SK-N-SH (cell line): ENCODE results near the gene GRK1. TPM values are rescaled to one million over a fixed set of nuclear protein-coding genes. Genes with fewer than 3 reads are reported as not detected.

Experiments
- CTCF ChIA-PET: fragments of 300-600, 350-600 bp; formaldehyde crosslinking; extraction: SDS; loops from one replicate; lab custom pipeline; 2021; lab: Yijun Ruan, JAX
- POLR2A ChIA-PET: fragments of 350-600 bp; sonication (Branson Sonifier 250); formaldehyde crosslinking; extraction: SDS; loops from one replicate; lab custom pipeline; 2020; ENCODE audit warnings: antibody characterized with exemption, inconsistent platforms; lab: Yijun Ruan, JAX
- DNase-seq: peaks from one replicate; pipeline ENCODE4 v3.0.0; 2012
- H2AFZ ChIP-seq: fragments of 200-600 bp; sonication (generic); 2 replicates; pipeline ENCODE4 v1.8.1; 2016; ENCODE audit warnings: antibody characterized with exemption, mild to moderate bottlenecking, low read depth
- H3F3A ChIP-seq: fragments of 200-600 bp; sonication (generic); replicated peaks from 2 replicates; pipeline ENCODE3; 2016; ENCODE audit warnings: antibody characterized with exemption, mild to moderate bottlenecking; ENCODE audit not compliant: insufficient read depth
- H3K27ac ChIP-seq, 2 experiments: fragments of 200-500 bp in 1 of 2; fragments of 200-600 bp in 1 of 2; sonication (Bioruptor generic) in 1 of 2; sonication (generic), shearing (Covaris generic) in 1 of 2; 2 replicates each; pipeline versions ENCODE4 v1.5.1 to v1.6.1; 2014 to 2016; ENCODE audit warnings: low read depth in 2 of 2, inconsistent platforms in 1 of 2, low read length in 1 of 2, mild to moderate bottlenecking in 1 of 2, mixed read lengths in 1 of 2
- H3K27me3 ChIP-seq: fragments of 200-600 bp; sonication (generic), shearing (Covaris generic); 2 replicates; pipeline ENCODE4 v1.6.1; 2016; ENCODE audit warnings: mixed run types; ENCODE audit not compliant: insufficient read depth
- H3K36me3 ChIP-seq, 2 experiments: fragments of 200-500 bp in 1 of 2; fragments of 200-600 bp in 1 of 2; sonication (Bioruptor generic) in 1 of 2; sonication (generic) in 1 of 2; replicated peaks in 1 of 2; 2 replicates each; pipeline versions ENCODE3 to v1.5.1; 2014 to 2016; ENCODE audit warnings: low read length in 1 of 2, mild to moderate bottlenecking in 1 of 2; ENCODE audit not compliant: insufficient read depth in 2 of 2, control insufficient read depth in 1 of 2
- H3K4me1 ChIP-seq, 2 experiments: fragments of 200-500 bp in 1 of 2; fragments of 200-600 bp in 1 of 2; sonication (Bioruptor generic) in 1 of 2; sonication (generic), shearing (Covaris generic) in 1 of 2; 2 replicates each; pipeline versions ENCODE4 v1.5.1 to v1.6.1; 2014 to 2016; ENCODE audit warnings: low read depth in 1 of 2, low read length in 1 of 2, mixed run types in 1 of 2; ENCODE audit not compliant: insufficient read depth in 2 of 2, control insufficient read depth in 1 of 2
- H3K4me2 ChIP-seq: fragments of 200-600 bp; sonication (generic), shearing (Covaris generic); 2 replicates; pipeline ENCODE4 v1.6.1; 2017; ENCODE audit warnings: mixed run types
- H3K4me3 ChIP-seq, 2 experiments: fragments of 200-500 bp in 1 of 2; fragments of 200-600 bp in 1 of 2; sonication (Bioruptor generic) in 1 of 2; sonication (generic), shearing (Covaris generic) in 1 of 2; 2 replicates each; pipeline versions ENCODE4 v1.5.1 to v1.8.1; 2014 to 2016; ENCODE audit warnings: low read depth in 2 of 2, inconsistent platforms in 1 of 2, low read length in 1 of 2, mild to moderate bottlenecking in 1 of 2, mixed read lengths in 1 of 2, moderate library complexity in 1 of 2
- H3K79me2 ChIP-seq: fragments of 200-600 bp; sonication (generic); 2 replicates; pipeline ENCODE4 v1.8.1; 2017; ENCODE audit warnings: mild to moderate bottlenecking; ENCODE audit not compliant: insufficient read depth
- H3K9ac ChIP-seq: fragments of 200-600 bp; sonication (generic); 2 replicates; pipeline ENCODE4 v1.6.1; 2017; ENCODE audit warnings: mixed run types
- H3K9me2 ChIP-seq: fragments of 200-600 bp; sonication (generic); 2 replicates; pipeline ENCODE4 v1.6.1; 2017; ENCODE audit warnings: mixed run types
- H3K9me3 ChIP-seq: fragments of 200-600 bp; sonication (generic); 2 replicates; pipeline ENCODE4 v1.6.1; 2017; ENCODE audit warnings: mixed run types, mild to moderate bottlenecking, moderate library complexity
- H4K20me1 ChIP-seq: fragments of 200-600 bp; sonication (generic); 2 replicates; pipeline ENCODE4 v1.6.1; 2017; ENCODE audit warnings: mild to moderate bottlenecking, mixed run types; ENCODE audit not compliant: insufficient read depth
- CHD2 ChIP-seq: fragments of 150-350 bp; IDR thresholded peaks from 2 replicates; pipeline ENCODE4 v1.6.1; 2018; ENCODE audit warnings: low read length; ENCODE audit not compliant: partially characterized antibody
- ELF1 ChIP-seq: IDR thresholded peaks from 2 replicates; pipeline ENCODE4 v1.4.0; 2012
- EP300 ChIP-seq, 2 experiments: IDR thresholded peaks; 2 replicates each; pipeline versions ENCODE4 v1.4.0 to v1.6.1; 2012; ENCODE audit warnings: borderline replicate concordance in 1 of 2, low read depth in 1 of 2, low read length in 1 of 2
- FOSL2 ChIP-seq: IDR thresholded peaks from 2 replicates; pipeline ENCODE4 v1.4.0; 2012; ENCODE audit warnings: low read depth, mild to moderate bottlenecking, moderate library complexity, borderline replicate concordance
- FOXJ3 ChIP-seq: sonication (generic); formaldehyde crosslinking; IDR thresholded peaks from 2 replicates; pipeline ENCODE4 v1.5.1; 2020; ENCODE audit warnings: mild to moderate bottlenecking, missing genetic modification reagents
- IRF3 ChIP-seq: fragments of 150-350 bp; IDR thresholded peaks from 2 replicates; pipeline ENCODE4 v1.6.1; 2016; ENCODE audit warnings: mild to moderate bottlenecking, low read depth, low read length
- JUND ChIP-seq: IDR thresholded peaks from 2 replicates; pipeline ENCODE4 v1.4.0; 2012
- MXI1 ChIP-seq: IDR thresholded peaks from 2 replicates; pipeline ENCODE4 v1.6.1; 2012; ENCODE audit warnings: mild to moderate bottlenecking, low read depth, low read length, improper control_type of control experiment
- NFIC ChIP-seq: IDR thresholded peaks from 2 replicates; pipeline ENCODE4 v1.4.0; 2012; ENCODE audit warnings: borderline replicate concordance
- POLR2AphosphoS5 ChIP-seq: IDR thresholded peaks from 2 replicates; pipeline ENCODE4 v1.6.1; 2012; ENCODE audit warnings: low read depth, low read length
- RAD21 ChIP-seq: IDR thresholded peaks from 2 replicates; pipeline ENCODE4 v1.6.1; 2012; ENCODE audit warnings: mild to moderate bottlenecking, low read length
- RCOR1 ChIP-seq: fragments of 150-350 bp; IDR thresholded peaks from 2 replicates; pipeline ENCODE4 v1.6.1; 2017; ENCODE audit warnings: antibody characterized with exemption, low read length
- REST ChIP-seq: IDR thresholded peaks from 2 replicates; pipeline ENCODE4 v1.6.1; 2012; ENCODE audit warnings: mild to moderate bottlenecking, low read depth, low read length, moderate library complexity
- RXRA ChIP-seq: IDR thresholded peaks from 2 replicates; pipeline ENCODE4 v1.4.0; 2012; ENCODE audit warnings: low read depth, mild to moderate bottlenecking, borderline replicate concordance
- USF2 ChIP-seq: fragments of 150-350 bp; IDR thresholded peaks from 2 replicates; pipeline ENCODE4 v1.6.1; 2017; ENCODE audit warnings: antibody characterized with exemption, low read length, low read depth, borderline replicate concordance
- YY1 ChIP-seq: IDR thresholded peaks from 2 replicates; pipeline ENCODE4 v1.4.0; 2012; ENCODE audit warnings: low read depth, mild to moderate bottlenecking
- WGBS: methylation state at CpG from one replicate; pipeline ENCODE4 v1.1.6; 2017; ENCODE audit warnings: low lambda C conversion rate; 5-methylcytosine and 5-hydroxymethylcytosine counted together
- polyA plus RNA-seq, 3 experiments: library from polyadenylated mRNA; depleted of rRNA; stranded (reverse); fragments of >200 nt; gene quantifications; 2 replicates each; pipeline ENCODE4 v1.2.3, GENCODE V29; 2012

GRK1 gene
- polyA plus RNA-seq, 1 of the 3 experiments (the other 2 are of a cell fraction), result 0.12 TPM

DNA sequence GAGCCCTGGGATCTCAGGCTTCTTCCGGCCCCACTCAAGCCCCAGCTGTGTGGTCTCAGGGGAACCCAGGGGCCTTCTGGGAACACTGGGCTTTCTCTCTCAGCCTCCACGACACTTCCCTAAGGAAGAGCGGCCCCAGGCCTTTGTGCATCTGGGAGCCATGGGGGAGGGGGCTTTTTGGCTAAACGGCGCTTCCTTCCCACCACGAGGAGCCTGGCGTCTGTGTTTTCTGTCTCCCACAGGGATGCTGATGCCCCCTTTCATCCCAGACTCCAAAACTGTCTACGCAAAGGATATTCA is 67.8 kb downstream of the GRK1 start:
- no peak overlapping the region for H2AFZ ChIP-seq
- no peak for DNase-seq
- POLR2A ChIA-PET, result no interaction called here
- no peaks in the 10 kb centered on the region for H3K36me3 ChIP-seq
- no peak overlapping the region for H3K27ac ChIP-seq
- no peak overlapping the region for H3K4me2 ChIP-seq
- no peaks in the 10 kb centered on the region for H3K9me3 ChIP-seq
- 86% methylated on average over 6 of the region's 8 CpGs for WGBS
- no peaks in the 10 kb centered on the region for H4K20me1 ChIP-seq
- H3K79me2 ChIP-seq, result no peaks in the 10 kb centered on the region
- no peaks in the 10 kb centered on the region for H3F3A ChIP-seq
- H3K4me1 ChIP-seq, result peaks cover 0 to 3% of the 10 kb centered on the region in 2 experiments; a peak in 1 of 4 replicates
- H3K9ac ChIP-seq, result no peak overlapping the region
- no peak for TF ChIP-seq MXI1
- no peak for TF ChIP-seq NFIC
- TF ChIP-seq USF2, result no peak
- TF ChIP-seq RXRA, result no peak
- TF ChIP-seq POLR2AphosphoS5, result no peak
- TF ChIP-seq RCOR1, result no peak
- TF ChIP-seq CHD2, result no peak
- TF ChIP-seq EP300 (IDR thresholded peaks at IDR 0.05; ENCODE audit: borderline replicate concordance in 1 of 2, low read depth in 1 of 2, low read length in 1 of 2), result no peak
- TF ChIP-seq FOSL2, result no peak
- no peak for TF ChIP-seq IRF3
- TF ChIP-seq YY1, result no peak
- no peak for TF ChIP-seq ELF1
- no peak for TF ChIP-seq JUND
- no peak for TF ChIP-seq REST
- no peak for TF ChIP-seq RAD21
- no peak for TF ChIP-seq FOXJ3 (CRISPR knock-in tag)
- no peak overlapping the region for H3K4me3 ChIP-seq
- no peaks in the 10 kb centered on the region for H3K27me3 ChIP-seq
- CTCF ChIA-PET, result no interaction called here
- no peaks in the 10 kb centered on the region for H3K9me2 ChIP-seq
